NCI-H128 (cell line): ENCODE measurements around the gene FAM177B.

ENCODE experiments used
- DNase-seq: peaks from one replicate; lab custom pipeline; 2025; ENCODE audit not compliant: unreplicated experiment; lab: John Stamatoyannopoulos, UW

Gene FAM177B

DNA sequence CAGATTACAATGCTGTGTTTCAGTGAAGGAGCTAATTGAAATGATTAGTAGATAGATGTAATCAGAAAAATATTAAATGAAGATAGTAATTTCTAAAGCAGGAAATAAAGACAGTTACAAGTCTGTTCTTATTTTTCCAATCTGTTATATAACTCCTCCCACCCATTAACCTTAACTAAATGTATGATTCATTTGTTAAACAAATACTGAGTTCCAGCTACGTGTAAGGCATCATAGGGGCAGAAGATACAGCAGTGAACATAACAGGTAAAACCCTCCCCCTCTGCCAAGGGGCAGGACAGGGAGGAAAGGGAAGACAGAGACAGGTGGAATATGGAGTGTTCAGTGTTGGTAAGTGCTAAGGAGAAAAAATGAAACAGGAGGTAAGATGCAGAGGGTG lies at the start of gene FAM177B:
TSS of gene FAM177B (plus strand) at position 231 of the 400 bp plus-strand sequence. CDS start 9,344 bp downstream, outside the sequence.
- DNase-seq: no peak

DNA sequence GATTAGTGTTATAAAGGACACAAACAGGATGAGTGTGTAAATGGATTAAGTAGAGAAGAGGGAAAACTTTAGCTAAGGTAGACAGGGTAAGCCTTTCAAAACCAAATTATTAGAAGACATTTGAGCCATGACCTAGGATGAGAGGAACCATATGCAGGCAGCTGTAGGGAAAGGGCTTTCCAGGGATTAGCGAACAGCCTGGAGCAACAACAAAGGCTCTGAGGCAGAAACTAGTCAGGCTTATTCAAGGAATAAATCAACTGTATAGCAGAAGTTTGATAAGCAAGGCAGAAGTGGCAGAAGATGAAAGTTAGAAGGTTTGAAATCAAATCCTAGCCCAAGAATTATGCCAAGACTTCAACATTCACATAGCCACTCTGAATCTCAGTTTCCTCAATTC lies 46.0 kb upstream of the FAM177B start:
- no peak for DNase-seq

DNA sequence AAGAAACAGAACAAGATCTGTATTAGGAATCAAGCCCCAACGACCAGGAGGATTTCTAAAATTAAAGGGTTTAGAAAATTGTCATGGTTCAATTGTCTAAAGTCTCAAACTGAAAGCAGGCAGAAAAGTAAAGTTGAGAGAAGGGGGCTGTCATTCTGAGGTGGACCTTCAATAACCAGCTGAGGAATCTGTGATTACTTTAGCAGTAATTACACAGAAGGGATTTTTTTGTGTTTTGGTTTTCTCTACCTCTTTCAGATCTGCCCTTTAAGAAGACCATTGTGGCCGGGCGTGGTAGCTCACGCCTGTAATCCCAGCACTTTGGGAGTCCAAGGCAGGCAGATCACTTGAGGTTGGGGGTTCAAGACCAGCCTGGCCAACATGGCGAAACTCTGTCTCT lies 42.1 kb upstream of the FAM177B start:
- no peak for DNase-seq

DNA sequence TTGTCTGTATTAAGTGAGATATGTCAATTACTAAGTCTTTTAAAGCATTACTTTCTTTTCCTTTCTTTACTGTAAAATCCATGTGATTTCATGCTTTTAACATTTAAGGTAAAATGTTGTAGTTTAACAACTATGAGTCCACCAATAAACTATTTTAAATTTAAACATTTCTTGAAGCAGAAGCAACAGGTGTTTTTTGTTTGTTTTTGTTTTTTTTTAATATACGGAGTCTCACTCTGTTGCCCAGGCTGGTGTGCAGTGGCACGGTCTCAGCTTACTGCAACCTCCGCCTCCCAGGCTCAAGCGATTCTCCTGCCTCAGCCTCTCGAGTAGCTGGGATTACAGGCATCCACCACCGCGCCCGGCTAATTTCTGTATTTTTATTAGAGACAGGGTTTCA lies 40.3 kb upstream of the FAM177B start:
- DNase-seq: no peak

DNA sequence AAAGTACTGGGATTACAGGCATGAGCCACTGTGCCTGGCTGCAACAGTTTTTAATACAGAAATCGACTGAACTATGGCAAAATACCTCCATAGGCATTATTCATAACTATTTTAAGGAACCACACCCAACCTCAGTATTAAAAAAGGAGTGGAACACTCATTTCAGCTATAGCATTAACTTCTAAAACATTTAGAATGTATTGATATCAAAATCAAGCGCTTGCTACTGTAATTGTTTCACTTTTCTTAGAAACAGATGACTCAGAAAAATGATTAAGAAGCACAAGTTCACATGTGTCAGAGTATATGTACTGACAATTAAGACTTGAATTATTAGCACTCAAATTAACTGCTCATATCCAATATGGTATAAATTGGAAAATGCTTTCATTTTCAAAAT lies 39.8 kb upstream of the FAM177B start:
- DNase-seq: no peak

DNA sequence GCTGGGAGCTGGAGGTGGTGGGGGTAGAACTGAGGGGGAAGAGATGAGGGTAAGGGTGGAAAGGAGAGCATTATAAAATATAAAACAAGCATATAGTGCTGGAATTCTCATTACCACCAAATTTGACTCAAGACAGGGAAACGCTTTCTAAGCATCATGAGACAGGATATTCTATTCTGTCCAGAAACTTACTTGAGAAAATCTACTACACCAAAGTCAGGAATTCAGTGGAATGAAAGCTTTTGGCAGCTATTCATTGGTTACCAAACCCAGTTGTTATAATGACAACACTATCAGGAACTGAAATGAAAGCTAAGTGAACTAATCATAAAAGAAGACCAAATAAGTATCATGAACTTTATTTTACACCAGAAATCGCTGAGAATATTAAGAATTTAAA lies 39.2 kb upstream of the FAM177B start:
- DNase-seq: no peak

DNA sequence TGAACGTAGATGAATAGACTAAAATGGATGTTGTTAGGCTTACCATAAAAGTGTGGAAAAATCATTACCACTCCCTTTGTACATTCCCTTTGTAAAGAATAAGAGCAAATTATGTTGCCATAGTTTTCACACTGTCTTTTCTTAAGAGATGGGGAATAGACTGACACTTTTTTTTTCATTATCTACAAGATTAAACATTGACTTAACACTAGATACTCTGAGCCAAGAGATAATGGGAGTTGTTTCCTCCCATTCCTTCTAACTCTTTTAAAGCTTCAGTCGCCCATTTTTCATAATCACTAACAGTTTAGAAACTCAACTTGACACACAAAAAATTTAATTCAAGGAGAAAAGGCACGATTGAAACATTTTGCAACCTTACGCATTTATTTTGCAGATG lies 34.8 kb upstream of the FAM177B start:
- DNase-seq: no peak

DNA sequence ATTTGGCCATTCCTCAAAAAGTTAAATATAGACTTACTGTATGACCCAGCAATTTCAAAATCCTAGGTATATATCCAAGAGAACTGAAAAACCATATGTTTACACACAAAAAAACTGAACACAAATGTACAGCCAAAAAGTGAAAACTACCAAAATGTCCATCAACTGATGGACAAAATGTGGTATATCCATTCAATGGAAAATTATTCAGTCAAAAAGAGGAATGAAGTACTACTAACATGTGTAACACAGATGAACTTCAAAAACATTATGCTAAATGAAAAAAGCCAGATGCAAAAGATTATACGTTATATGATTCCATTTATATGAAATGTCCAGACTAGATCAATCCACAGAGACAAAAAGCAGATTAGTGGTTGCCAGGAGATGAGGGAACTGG lies 32.7 kb upstream of the FAM177B start:
- no peak for DNase-seq

DNA sequence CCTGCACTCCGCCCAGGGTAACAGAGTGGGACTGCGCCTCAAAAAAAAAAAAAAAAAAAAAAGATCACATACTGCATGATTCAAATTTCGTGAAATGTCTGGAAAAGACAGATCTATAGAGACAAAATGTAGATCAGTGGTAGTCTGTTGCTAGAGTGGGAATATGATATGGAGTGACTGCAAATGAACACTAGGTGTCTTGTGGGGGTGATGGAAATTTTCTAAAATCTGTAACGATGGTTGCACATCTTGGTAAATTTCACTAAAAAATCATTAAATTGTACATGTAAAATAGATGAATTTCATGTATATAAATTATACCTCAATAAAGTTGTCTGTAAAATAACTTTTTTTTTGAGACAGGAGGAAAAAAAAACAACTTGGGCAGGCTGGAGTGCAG lies 30.2 kb upstream of the FAM177B start:
- DNase-seq: no peak

DNA sequence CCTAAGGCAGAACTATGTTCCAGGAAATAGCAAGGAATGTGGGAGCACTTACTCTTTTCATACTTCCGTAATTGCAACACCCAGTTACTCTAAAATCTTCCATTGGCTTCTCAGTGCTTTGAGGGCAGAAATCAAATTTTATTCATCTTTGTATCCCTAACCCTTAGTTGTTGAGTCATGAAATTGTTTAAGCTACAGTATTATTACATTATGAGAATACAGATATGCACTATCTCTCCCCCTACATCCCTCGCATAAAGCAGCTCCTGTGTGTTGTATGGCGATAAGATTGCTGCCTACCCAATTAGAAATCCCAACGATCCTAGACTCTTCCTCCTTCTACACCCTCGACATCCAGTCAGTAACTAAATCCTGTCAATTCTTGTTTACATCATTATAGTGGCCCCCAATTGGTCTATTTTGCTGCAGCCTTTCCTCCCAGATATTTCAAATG lies 27.3 kb upstream of the FAM177B start:
- no peak for DNase-seq

DNA sequence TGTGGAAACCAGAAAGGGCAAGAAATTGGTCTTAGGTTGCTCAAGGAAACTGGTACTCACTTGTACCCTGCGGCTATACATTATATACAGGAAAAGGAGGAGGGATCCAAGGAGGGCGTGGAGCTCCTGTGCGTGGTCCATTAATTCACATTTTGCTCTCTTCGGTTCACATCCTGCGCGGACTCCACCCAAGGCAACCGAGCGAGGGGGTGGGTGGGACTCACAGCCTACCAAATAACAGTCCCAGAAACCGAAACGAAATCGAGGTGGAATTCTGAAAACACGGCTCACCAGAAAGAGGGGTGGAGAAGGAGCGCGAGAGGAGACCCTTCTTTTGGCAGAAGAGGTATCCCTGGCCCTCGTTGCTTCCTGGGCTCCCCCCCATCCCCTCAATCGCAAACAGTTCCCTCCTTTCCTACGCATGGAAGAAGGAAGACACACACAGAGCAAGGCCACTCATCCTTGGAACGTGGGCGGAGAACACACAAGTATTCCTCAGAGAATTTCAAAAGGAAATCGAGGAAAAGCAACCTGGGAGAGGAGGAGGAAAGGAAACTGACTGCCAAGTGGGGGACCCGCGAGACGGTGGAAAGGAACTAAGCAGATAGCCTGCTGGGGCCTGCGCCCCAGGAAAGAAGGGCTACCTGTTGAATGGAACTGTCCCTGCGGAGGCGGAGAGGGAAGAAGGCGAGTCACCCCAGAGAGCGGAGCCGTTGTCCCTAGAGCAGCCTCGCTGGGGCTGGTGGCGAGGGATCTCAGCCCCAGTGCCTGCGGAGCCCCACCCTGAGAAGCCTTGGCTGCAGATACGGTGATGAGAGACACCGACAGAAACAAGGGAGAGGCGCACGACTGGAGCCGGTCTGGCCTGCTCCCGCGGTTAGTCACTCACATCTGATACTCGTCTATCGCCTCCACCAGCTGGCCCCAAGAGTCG lies 25.4 kb upstream of the FAM177B start:
- peak; percentile 28 for DNase-seq

DNA sequence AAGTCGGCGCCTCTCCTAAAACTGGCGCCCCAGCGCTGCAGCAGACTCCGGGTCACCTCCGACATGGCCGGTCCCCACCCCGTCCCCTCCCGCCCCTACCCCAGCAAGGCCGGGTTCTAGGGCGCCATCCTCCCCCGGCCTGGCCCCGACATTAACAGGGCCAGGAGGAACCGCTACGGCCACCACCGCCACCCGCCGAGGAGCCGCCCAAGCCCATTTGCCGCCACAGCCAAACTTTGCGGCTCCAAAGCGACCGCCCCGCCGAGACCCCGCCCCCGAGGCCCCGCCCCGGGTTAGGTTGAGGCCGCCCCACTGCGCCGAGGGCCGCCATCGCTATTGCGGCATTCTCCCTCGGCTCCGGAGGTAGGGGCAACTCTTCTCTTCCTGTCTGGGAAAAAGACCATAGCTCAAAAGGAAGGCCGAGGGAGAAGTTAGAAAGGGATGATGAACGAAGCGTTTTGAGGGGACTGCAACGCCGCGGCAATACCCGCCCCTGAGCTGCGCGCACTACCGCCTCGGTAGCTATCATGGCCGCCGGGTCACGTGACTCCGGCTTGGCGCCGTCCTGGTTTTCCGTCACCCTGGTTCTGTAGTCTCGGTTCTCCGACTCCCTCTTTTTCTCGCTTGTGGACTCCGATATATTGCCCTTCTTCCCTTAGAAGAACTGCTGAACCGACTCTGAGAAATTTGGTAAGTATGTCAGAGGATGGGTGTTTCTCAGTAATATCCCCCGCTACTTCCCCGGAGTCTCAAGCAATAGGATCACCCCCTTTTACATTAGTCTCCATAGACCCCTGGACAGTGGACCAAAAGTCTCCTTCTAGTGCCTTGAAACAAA lies 24.5 kb upstream of the FAM177B start, which contains the start of the genes AIDA and BROX:
TSS of gene AIDA (minus strand) at position 239 of the 838 bp plus-strand sequence. CDS start at position 65, 174 bp downstream.
TSS of gene BROX (plus strand) at position 312 of the 838 bp plus-strand sequence. CDS start 3,136 bp downstream, outside the sequence.
- peak; percentile 87 for DNase-seq

DNA sequence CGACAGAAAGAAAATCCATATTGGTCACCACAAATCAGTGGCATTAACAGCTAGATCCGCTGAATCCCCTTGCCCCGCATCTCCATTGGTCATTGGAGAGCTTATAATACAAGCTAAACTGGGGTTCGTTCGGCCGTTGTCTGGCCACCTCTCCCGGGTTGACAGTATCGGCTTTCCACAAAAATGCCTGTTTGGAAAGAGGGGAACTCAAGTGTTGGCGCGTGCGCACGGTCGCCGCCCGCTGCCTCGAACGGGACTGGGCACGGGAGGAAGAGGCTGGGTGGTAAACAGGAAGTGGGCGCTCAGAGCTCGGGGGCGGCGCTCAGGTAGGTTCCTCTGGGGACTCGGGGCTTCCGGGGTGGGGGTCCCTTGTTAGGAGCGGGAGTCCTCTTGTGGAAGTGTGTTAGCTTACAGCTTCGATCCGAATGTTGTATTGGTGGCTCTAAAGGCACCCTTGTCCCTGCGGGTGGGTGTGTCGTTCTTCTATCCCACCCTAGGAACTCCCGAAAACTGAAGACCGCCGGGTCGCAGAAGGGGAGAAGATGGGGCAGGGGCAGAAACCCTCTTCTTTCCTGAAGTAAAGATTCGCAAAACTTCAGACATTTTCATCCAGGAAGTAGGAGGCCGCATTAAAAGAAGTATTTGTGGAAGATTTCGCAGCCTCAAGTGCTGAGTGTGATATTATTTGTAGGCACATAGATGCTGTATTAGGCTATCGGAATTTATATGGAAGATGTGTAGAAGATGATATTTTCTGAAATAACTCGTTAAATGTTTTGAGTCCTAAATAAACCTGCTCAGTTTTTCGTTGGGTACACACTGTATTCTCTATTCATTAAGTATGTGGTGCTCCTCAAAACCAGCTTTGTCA lies 23.7 kb upstream of the FAM177B start:
- DNase-seq: peak; percentile 92

DNA sequence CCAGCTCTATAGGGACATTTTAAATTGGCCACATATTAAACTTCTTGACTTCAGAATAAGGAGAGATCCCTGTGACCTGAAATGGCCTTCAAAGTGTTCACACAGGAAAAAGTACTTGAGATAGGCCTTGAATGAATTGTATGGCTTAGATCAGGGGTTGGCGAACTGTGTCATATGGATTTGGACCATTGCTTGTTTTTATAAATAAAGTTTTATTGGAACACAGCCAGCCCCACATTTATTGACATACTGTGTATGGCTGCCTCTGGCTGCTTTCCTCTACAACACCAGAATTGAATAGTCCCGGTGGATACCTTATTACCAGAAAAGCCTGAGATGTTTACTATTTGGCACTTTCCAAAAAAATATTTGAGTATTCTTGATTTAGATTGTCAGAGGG lies 20.6 kb upstream of the FAM177B start:
- DNase-seq: no peak

DNA sequence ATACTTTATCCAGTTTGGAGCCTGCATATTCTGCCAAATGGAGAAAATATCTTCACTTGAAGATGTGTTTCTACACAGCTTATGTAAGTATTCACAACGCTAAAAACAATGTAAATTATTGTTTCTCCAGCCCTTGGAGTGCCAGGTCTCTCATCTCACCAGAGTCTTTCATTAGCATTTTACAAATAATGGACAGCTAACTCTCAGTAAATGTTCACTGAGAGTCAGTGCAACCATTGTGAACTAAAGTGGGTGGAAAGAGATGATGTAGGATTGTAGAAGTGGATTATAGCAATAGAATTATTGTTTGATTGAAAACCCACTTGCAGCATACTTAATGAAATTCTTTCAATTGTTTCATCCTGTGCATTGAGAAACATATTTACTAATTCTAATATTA lies 8.3 kb upstream of the FAM177B start:
- DNase-seq: no peak

DNA sequence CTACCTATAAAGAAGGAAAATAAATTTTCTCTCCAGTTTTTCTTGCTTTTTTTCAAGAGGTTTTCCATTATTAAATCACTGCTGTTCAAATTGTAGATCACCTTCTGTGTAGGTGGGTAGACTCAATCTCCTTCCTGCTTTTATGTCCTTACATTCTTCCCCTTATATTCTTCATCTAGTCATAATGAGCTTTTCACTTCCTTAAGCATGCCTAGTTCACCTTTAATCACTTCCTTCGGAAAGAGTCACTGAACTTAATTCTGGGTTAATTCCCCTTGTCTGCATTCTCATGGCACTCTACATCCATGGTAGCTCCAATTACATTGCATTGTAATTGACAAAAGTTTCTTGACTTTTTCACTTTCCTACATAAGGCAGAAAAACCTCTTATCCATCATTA lies 6.1 kb upstream of the FAM177B start:
- no peak for DNase-seq

DNA sequence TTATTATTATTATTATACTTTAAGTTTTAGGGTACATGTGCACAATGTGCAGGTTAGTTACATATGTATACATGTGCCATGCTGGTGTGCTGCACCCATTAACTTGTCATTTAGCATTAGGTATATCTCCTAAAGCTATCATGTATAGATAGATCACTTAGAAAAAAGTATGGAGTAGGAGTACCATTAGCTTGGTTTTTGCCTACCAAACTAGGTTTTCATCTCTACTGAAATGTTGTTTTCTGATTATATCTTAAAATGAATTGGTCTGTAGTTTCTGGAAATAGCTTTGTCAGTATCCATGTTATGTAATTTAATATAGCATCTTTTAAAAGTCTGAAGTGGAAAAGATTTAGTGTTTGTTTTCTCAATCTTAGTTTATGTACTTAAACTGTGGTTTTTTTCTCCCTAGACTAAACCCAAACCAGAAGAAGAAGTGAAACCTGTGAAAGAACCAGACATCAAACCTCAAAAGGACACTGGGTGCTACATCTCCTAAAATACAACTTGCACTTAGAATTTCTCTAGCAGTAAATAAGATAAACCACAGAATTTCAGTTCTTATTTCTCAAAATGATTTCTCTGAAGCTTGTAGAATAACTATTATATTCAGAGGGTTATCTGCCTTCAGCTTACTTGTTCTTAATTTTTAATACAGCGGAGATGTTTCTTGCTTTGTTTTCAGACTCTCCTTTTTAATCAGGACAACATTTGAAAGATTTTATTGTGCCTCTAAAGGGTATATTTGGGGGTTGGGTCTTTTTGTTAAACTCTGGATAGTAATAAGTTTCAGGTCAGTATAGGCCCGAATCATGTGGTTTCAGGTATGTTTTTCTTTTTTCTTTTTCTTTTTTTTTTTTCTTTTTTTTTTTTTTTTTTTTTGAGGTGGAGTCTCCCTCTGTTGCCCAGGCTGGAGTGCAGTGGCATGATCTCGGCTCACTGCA lies 4.5 kb upstream of the FAM177B start:
- DNase-seq: no peak

DNA sequence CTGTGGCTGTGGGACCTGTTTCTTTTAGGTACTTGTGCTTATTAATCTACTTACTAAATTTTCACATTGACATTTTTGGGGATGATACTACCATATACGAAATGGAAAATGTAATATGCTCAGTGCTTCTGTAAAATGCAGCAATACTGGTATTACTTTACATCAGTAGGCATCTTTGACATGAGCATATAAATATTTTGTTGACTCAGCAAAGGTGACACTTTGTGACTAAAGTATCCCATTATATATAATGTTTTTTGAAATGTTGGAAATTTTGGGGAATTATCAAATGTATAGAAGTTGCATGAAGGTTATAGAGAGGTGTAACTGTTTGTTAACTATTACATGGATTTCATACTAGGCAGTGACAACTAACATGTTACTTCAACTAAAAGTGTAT lies 2.3 kb upstream of the FAM177B start:
- DNase-seq: no peak

DNA sequence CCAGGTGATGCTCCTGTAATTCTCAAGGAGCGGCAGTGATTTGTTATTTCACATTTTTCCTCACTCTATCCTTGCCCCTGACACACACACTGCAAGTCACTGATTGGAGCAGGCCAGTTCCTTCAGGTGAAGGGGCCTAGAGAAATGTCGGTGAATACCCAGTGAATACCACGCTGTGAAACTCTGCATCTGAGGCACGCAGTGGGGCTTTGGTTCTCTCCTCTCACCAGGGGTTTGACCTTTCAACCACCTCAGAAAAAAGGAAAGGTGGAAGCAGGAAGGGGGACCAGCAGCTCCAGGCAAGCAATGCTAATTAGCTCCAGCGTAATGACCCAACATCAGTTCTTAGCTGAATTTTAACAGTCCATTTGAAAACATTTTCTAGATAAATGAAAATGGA lies 532 bp upstream of the FAM177B start:
- DNase-seq: no peak

DNA sequence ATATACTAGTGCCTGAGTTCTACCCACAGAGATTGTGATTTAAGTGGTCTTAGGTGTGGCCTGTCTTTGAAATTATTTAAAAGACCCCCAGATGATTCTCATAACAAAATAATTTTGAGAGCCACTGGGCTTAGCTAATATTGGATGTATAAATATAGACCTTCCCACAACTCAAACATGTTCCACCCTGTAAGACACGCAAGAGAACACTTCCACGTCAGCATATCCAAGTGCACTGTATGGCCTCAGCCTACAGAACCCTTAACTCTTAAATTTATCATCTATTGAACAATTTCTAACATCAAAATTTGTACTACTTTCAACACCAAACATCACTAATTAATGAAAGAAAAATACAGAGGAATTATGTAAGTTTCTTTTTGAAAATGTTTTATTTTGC lies 2.5 kb downstream of the FAM177B start:
- no peak for DNase-seq
